HEK293T (cell line): ENCODE data around the gene MRPS10.

Source experiments
- BHLHE40 ChIP-seq: fragments of 450-650 bp; IDR thresholded peaks from 2 replicates; pipeline ENCODE4 v1.6.1; 2016; ENCODE audit warnings: mild to moderate bottlenecking, moderate library complexity, borderline replicate concordance
- L3MBTL2 ChIP-seq: fragments of 450-650 bp; conservative IDR thresholded peaks from 2 replicates; pipeline ENCODE4 v1.6.1; 2016; ENCODE audit warnings: mild to moderate bottlenecking

- TF ChIP-seq BHLHE40 (no peak), L3MBTL2 (no peak)
Measured at GRCh38 chr6:42204768-42205282, 12.8 kb downstream of the MRPS10 start.
